ENCODE measurements around the gene KAZN.

Gene KAZN

DNA sequence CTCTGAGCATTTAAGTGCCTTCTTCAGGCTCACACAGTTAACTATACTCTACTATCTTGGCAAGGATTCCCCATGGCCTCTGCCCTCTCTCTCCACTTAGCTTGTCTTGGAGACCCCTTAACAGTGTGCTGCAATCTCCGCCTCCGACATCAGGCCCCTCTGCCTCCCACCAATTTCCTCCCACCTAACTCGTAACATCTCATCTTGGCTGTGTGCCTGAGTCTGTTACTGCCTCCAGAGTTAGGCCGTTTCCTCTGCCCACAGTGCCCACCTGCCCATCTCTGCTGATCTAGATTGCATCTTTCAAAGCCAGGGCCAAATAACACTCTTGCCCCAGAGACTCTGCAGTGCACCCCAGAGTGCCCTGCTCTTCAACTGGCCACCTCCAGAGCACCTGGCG is 310.8 kb downstream of the KAZN start:
- no peak overlapping the region for H3K4me3 Mint-ChIP-seq
- no peak overlapping the region for H3K27ac Mint-ChIP-seq
- DNase-seq, result no peak
- ATAC-seq (replicated peaks), result no peak
- H3K27me3 Mint-ChIP-seq, result peaks cover 8 to 12% of the 10 kb centered on the region in 2 donors
- H3K9me3 Mint-ChIP-seq, result no peaks in the 10 kb centered on the region
- H3K36me3 Mint-ChIP-seq (ENCODE audit: insufficient read depth), result no peaks in the 10 kb centered on the region
- no peaks in the 10 kb centered on the region for H3K4me1 Mint-ChIP-seq (ENCODE audit: low read depth in 2 of 2)

DNA sequence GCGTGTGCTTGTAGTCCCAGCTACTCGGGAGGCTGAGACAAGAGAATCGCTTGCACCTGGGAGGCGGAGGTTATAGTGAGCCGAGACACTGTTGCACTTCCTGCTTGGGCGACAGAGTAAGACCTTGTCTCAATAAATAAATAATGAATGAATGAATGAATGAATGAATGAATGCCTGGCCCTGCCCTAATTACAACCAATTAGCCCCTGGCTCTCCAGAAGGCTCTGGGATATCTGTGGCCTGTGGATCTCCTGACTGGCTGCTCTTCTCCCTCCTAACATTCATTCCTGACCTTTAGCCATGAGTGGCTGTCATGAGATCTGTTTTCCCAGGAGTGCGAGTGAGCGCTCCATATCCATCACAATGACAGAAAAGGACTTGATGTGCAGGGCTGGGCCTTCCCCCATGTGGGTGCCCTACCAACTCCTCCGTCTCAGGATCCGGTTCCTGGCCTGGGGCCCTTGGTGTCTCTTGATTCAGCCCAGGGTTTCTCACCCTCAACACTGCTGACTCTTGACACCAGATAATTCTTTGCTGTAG is 311.5 kb downstream of the KAZN start:
- Mint-ChIP-seq H3K9me3 (no peaks in the 10 kb centered on the region), H3K27me3 (peaks cover 8 to 12% of the 10 kb centered on the region in 2 donors), H3K4me3 (no peak overlapping the region), H3K36me3 (ENCODE audit: insufficient read depth) (no peaks in the 10 kb centered on the region), H3K4me1 (ENCODE audit: low read depth in 2 of 2) (no peaks in the 10 kb centered on the region), H3K27ac (no peak overlapping the region)
- DNase-seq (no peak), ATAC-seq (replicated peaks) (no peak)

DNA sequence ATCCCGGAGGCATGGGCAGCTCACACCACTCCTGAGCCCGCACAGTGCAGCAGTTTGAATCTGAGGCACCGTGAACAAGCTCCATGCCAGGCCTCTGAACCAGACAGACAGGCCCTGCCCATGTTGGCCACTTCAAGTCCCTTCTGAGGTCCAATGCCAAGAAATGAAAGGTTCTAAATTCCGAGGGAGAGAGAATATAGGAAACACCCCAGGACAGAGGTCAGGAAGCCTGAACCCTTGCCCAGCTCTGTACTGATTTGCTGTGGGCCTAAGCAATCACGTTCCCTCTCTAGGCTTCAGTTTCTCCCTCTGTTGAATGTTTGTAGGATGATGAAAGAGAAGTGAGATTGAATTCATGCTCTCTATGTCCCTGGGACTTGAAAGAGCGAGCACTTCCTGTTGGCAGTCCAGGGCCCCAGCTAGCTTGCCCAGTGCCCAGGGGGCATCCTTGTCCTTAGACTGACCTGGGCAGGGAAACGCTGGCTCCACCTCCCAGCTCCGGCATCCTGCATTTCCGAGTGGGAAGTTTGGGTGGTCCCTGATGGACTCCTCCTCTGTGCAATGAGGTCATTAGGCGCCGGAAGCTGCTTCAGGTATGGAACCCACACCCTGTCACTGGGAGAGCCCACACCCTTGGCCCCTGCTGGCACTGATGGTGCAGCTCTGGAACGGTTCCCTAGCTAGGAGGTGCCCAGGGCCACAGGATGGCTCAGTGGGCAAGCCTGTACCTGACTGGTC is 312.7 kb downstream of the KAZN start:
- H3K36me3 Mint-ChIP-seq (ENCODE audit: insufficient read depth), result no peaks in the 10 kb centered on the region
- H3K4me3 Mint-ChIP-seq, result no peak overlapping the region
- H3K27ac Mint-ChIP-seq, result no peak overlapping the region
- ATAC-seq (replicated peaks) (no peak), DNase-seq (no peak)
- H3K4me1 Mint-ChIP-seq (ENCODE audit: low read depth in 2 of 2), result no peaks in the 10 kb centered on the region
- H3K9me3 Mint-ChIP-seq, result no peaks in the 10 kb centered on the region
- H3K27me3 Mint-ChIP-seq, result peaks cover 8 to 12% of the 10 kb centered on the region in 2 donors

GRCh38 chr1:14912839-14913481 is 314.5 kb downstream of the KAZN start:
- no peak overlapping the region for H3K4me3 Mint-ChIP-seq
- H3K27ac Mint-ChIP-seq, result no peak overlapping the region
- H3K9me3 Mint-ChIP-seq, result no peaks in the 10 kb centered on the region
- no peaks in the 10 kb centered on the region for H3K4me1 Mint-ChIP-seq (ENCODE audit: low read depth in 2 of 2)
- DNase-seq (no peak), ATAC-seq (replicated peaks) (no peak)
- H3K36me3 Mint-ChIP-seq (ENCODE audit: insufficient read depth), result no peaks in the 10 kb centered on the region
- H3K27me3 Mint-ChIP-seq, result peaks cover 7 to 10% of the 10 kb centered on the region in 2 donors

- Mint-ChIP-seq H3K36me3 (ENCODE audit: insufficient read depth) (no peaks in the 10 kb centered on the region), H3K9me3 (no peaks in the 10 kb centered on the region), H3K27me3 (peaks cover 9 to 11% of the 10 kb centered on the region in 2 donors), H3K4me3 (no peak overlapping the region), H3K27ac (no peak overlapping the region), H3K4me1 (ENCODE audit: low read depth in 2 of 2) (no peaks in the 10 kb centered on the region)
- no peak for DNase-seq
- ATAC-seq (replicated peaks), result no peak
Measured at GRCh38 chr1:14913482-14914177, 315.1 kb downstream of the KAZN start.

DNA sequence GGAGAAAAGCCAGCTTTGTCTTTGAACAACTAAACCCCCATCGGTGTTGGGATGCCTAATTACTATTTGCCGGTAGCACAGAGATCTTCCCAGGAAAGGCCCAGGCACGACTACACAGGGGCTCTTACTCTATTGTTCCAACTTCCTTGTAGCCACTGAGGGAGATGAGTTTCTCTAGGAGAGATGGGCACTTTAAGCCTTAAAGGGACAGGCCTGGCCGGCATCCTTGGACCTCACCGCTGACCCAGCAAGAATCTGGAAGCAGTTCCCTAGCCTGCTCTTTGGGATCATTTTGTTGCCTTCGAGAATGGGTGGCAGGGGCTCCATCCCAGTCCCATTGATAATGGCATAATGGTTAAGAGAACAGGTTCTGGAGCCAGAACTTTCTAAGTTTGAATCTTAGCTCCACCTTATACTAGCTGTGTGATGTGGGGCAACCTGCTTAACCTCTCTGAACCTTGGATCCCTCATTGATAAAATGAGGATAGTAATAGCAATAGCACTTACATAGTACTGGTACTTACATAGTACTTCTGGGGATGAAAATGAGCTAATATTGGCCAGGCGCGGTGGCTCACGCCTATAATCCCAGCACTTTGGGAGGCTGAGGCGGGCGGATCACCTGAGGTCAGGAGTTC is 316.0 kb downstream of the KAZN start:
- ATAC-seq (replicated peaks), result no peak

GRCh38 chr1:14915356-14916054 is 317.0 kb downstream of the KAZN start:
- Mint-ChIP-seq H3K27me3 (peaks cover 16 to 17% of the 10 kb centered on the region in 2 donors), H3K4me3 (no peak overlapping the region), H3K36me3 (ENCODE audit: insufficient read depth) (no peaks in the 10 kb centered on the region), H3K27ac (no peak overlapping the region), H3K9me3 (no peaks in the 10 kb centered on the region), H3K4me1 (ENCODE audit: low read depth in 2 of 2) (no peaks in the 10 kb centered on the region)
- ATAC-seq (replicated peaks), result peak; percentile 48
- DNase-seq, result peak; percentile 13 to 27 (median 15)

More for the DNA sequence above, 316.0 kb downstream of the KAZN start:
- H3K9me3 Mint-ChIP-seq, result no peaks in the 10 kb centered on the region
- peaks cover 11 to 13% of the 10 kb centered on the region in 2 donors for H3K27me3 Mint-ChIP-seq
- H3K4me1 Mint-ChIP-seq (ENCODE audit: low read depth in 2 of 2), result no peaks in the 10 kb centered on the region
- DNase-seq, result no peak
- no peak overlapping the region for H3K27ac Mint-ChIP-seq
- no peaks in the 10 kb centered on the region for H3K36me3 Mint-ChIP-seq (ENCODE audit: insufficient read depth)
- H3K4me3 Mint-ChIP-seq, result no peak overlapping the region

- Mint-ChIP-seq H3K36me3 (ENCODE audit: insufficient read depth) (no peaks in the 10 kb centered on the region), H3K27me3 (peaks cover 37 to 50% of the 10 kb centered on the region in 2 donors), H3K27ac (no peak overlapping the region), H3K9me3 (no peaks in the 10 kb centered on the region), H3K4me3 (no peak overlapping the region), H3K4me1 (ENCODE audit: low read depth in 2 of 2) (peaks cover 0 to 4% of the 10 kb centered on the region in 2 donors)
- no peak for DNase-seq
- no peak for ATAC-seq (replicated peaks)
Measured at GRCh38 chr1:14919289-14919688, 320.8 kb downstream of the KAZN start.

GRCh38 chr1:14919751-14920150 is 321.3 kb downstream of the KAZN start:
- DNase-seq (no peak), ATAC-seq (replicated peaks) (no peak)
- Mint-ChIP-seq H3K9me3 (no peaks in the 10 kb centered on the region), H3K36me3 (ENCODE audit: insufficient read depth) (no peaks in the 10 kb centered on the region), H3K27me3 (peaks cover 37 to 51% of the 10 kb centered on the region in 2 donors), H3K4me1 (ENCODE audit: low read depth in 2 of 2) (peaks cover 0 to 4% of the 10 kb centered on the region in 2 donors), H3K27ac (no peak overlapping the region), H3K4me3 (no peak overlapping the region)

DNA sequence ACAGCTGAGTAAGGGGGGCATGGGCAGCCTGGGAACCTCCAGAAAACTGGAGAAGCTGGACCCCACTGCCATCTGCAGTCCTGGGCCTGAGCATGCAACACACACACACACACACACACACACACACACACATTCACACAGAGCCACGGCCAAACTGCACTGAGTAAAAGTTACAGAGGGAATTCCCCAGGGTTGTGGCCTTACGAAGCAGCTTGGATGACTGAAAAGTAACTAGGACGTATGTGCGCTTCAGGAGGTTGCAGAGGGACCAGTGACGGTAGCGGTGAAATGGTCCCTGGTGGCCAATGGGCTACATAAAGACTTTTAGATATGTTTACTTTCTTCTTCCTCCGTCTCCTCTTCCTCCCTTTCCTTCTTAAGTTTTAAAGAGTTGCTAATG is 322.6 kb downstream of the KAZN start:
- Mint-ChIP-seq H3K9me3 (no peaks in the 10 kb centered on the region), H3K4me3 (no peak overlapping the region), H3K27ac (no peak overlapping the region), H3K27me3 (peaks cover 50 to 64% of the 10 kb centered on the region in 2 donors), H3K4me1 (ENCODE audit: low read depth in 2 of 2) (peaks cover 0 to 7% of the 10 kb centered on the region in 2 donors), H3K36me3 (ENCODE audit: insufficient read depth) (no peaks in the 10 kb centered on the region)
- ATAC-seq (replicated peaks), result no peak
- no peak for DNase-seq

DNA sequence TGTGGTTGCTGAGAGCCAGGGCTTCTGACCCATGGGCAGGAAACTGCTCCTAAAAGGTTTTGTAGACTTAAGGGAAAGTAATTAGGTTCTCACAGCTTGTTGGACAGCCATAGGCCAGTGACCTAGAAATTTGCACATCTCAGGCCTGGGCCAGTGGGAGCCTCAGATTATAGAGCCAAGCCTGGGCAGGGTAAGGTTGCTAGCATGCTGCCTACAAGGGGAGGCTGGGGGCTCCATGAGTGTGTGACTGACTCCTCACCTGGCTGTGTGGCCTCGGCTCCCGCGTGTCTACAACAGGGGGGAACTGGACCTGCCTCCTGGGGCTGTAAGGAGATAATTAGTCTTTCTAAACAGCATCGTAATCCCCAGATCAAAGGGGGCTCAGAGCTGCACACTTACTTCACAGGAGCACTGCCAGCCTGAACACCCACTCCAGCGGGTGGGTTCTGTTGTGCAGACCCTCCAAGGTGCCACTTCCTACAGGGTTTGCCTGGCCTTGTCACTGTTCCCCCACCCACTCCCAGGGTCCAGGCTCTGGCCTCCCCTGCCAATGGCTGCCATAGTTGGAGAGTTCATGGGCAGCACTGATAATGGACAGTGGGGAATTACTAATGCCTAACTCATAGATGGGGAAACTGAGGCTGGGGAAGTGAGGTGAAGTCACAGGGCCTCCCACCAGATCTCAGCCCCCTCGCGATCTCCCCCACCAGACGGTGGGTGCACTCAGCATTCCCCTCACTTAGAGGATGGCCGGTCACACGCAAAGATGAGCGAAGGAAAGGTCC is 324.6 kb downstream of the KAZN start:
- ATAC-seq (replicated peaks), result no peak
- Mint-ChIP-seq H3K27me3 (peaks cover 61 to 75% of the 10 kb centered on the region in 2 donors), H3K27ac (no peak overlapping the region), H3K4me3 (peak overlapping the region; percentile 76 to 81), H3K4me1 (ENCODE audit: low read depth in 2 of 2) (peaks cover 0 to 7% of the 10 kb centered on the region in 2 donors), H3K9me3 (no peaks in the 10 kb centered on the region), H3K36me3 (ENCODE audit: insufficient read depth) (no peaks in the 10 kb centered on the region)
- DNase-seq, result no peak

GRCh38 chr1:14923727-14924452 is 325.4 kb downstream of the KAZN start:
- peak; percentile 66 for ATAC-seq (replicated peaks)
- H3K27me3 Mint-ChIP-seq, result peaks cover 63 to 82% of the 10 kb centered on the region in 2 donors
- no peaks in the 10 kb centered on the region for H3K36me3 Mint-ChIP-seq (ENCODE audit: insufficient read depth)
- H3K27ac Mint-ChIP-seq, result no peak overlapping the region
- DNase-seq, result no peak
- H3K4me3 Mint-ChIP-seq, result peak overlapping the region; percentile 76 to 81
- H3K4me1 Mint-ChIP-seq (ENCODE audit: low read depth in 2 of 2), result peaks cover 0 to 7% of the 10 kb centered on the region in 2 donors
- H3K9me3 Mint-ChIP-seq, result no peaks in the 10 kb centered on the region

Data from effector memory CD8-positive, alpha-beta T cell (primary cell).